Colonic mucosa (tissue), 4 donors: Measurements from ENCODE around the gene MEA1. TPM values are rescaled to one million over a fixed set of nuclear protein-coding genes. Genes with fewer than 3 reads are reported as not detected.

Experiments
- DNase-seq: peaks from one replicate; pipeline ENCODE4 v3.0.0-alpha.2; 2020
- H3K27ac ChIP-seq: fragments of 200-600 bp; one replicate; pipeline ENCODE4 v1.8.0; 2021
- H3K27me3 ChIP-seq: fragments of 200-600 bp; one replicate; pipeline ENCODE4 v1.8.0; 2021
- H3K36me3 ChIP-seq: fragments of 200-600 bp; one replicate; pipeline ENCODE4 v1.8.0; 2021
- H3K4me1 ChIP-seq: fragments of 200-600 bp; one replicate; pipeline ENCODE4 v1.8.0; 2021; ENCODE audit warnings: mild to moderate bottlenecking
- H3K4me3 ChIP-seq: fragments of 200-600 bp; one replicate; pipeline ENCODE4 v1.8.0; 2021
- H3K9ac ChIP-seq, 2 donors: one replicate each; pipeline ENCODE4 v1.7.0; 2013; ENCODE audit warnings: control low read depth in 2 of 2, low read depth in 2 of 2, low read length in 2 of 2
- H3K9me3 ChIP-seq: fragments of 200-600 bp; one replicate; pipeline ENCODE4 v1.8.0; 2021
- CTCF ChIP-seq: fragments of 200-600 bp; IDR thresholded peaks from one replicate; pipeline ENCODE4 v1.8.0; 2022; ENCODE audit warnings: antibody characterized with exemption, mild to moderate bottlenecking
- intact Hi-C: fragments of 100-400 bp; cut with DNase I; formaldehyde crosslinking; loops from one replicate; pipeline ENCODE4 v1.14.1; 2022
- total RNA-seq, 2 donors: library from RNA; stranded (reverse); fragmentation: NEBNext Ultra II Directional in 1 of 2; extraction: Animal tissue kit (Norgen Biotek cat#: 25700) in 1 of 2; gene quantifications; one replicate each; pipeline ENCODE4 v1.2.1, GENCODE V29; 2021
- donor health status: healthy.
- donor health status: DM: no; HTN: no; CAD: no.
- donor health status: DM: no; HTN: no; CAD: no.

The MEA1 gene
- total RNA-seq, 2 donors from 2014 or later = 43.7 to 54.5 TPM

GRCh38 chr6:43052842-43053544, 39.2 kb upstream of the MEA1 start:
- H3K4me3 ChIP-seq = peak overlapping the region; percentile 84
- H3K27ac ChIP-seq = peak overlapping the region; percentile 87
- no peaks in the 10 kb centered on the region for H3K9me3 ChIP-seq
- peak; percentile 41 for DNase-seq
- TF ChIP-seq CTCF = no peak
- H3K36me3 ChIP-seq = no peaks in the 10 kb centered on the region
- no peaks in the 10 kb centered on the region for H3K27me3 ChIP-seq
- H3K9ac ChIP-seq = peak overlapping the region; percentile 89 to 92
- intact Hi-C loops = no loop called here
- H3K4me1 ChIP-seq = peaks cover 7% of the 10 kb centered on the region

DNA sequence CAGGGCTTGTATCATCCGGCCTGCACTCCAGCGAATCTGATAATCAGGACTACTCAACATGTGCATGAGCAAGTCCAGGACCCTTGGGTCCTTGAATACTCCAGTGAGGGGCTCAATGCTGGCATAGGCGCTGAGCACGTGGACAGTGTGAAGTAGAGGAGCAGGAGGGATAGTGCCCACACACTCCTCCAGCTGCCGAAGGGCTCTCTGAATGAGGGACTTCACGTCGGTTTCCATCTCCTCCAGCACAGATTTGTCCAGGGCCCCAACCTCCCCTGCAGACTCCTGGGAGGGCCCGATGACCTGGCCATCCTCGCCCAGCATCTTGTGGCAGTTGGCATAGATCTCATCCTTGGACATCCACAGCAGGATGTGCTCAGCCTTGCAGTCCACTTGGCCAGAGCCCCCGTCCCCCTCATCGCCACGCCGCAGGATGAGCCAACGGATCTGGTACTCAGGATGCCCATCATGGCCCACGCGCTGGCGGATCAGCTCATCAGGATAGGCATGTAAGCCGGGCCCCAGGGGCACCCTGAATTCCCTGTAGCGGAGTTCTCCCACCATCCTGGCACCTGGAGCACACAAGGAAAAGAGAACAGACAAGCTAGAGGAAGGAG, 38.6 kb upstream of the MEA1 start:
- Histone ChIP-seq H3K4me1 (peaks cover 7% of the 10 kb centered on the region), H3K27me3 (no peaks in the 10 kb centered on the region), H3K4me3 (no peak overlapping the region), H3K27ac (peak overlapping the region; percentile 87), H3K9ac (peak overlapping the region in 1 of 2 donors; percentile 92), H3K36me3 (no peaks in the 10 kb centered on the region), H3K9me3 (no peaks in the 10 kb centered on the region)
- intact Hi-C loops = no loop called here
- peak; percentile 28 for DNase-seq
- no peak for TF ChIP-seq CTCF

GRCh38 chr6:43050981-43051380, 37.2 kb upstream of the MEA1 start:
- no peak for TF ChIP-seq CTCF
- peaks cover 7% of the 10 kb centered on the region for H3K4me1 ChIP-seq
- H3K27ac ChIP-seq = no peak overlapping the region
- no peaks in the 10 kb centered on the region for H3K9me3 ChIP-seq
- H3K36me3 ChIP-seq = no peaks in the 10 kb centered on the region
- intact Hi-C loops = no loop called here
- no peak for DNase-seq
- no peak overlapping the region for H3K4me3 ChIP-seq
- H3K27me3 ChIP-seq = no peaks in the 10 kb centered on the region
- peak overlapping the region in 1 of 2 donors; percentile 27 for H3K9ac ChIP-seq

GRCh38 chr6:43047998-43048397, 34.3 kb upstream of the MEA1 start:
- H3K9ac ChIP-seq = no peak overlapping the region
- H3K4me1 ChIP-seq = peaks cover 7% of the 10 kb centered on the region
- H3K4me3 ChIP-seq = no peak overlapping the region
- no peak for DNase-seq
- H3K27ac ChIP-seq = no peak overlapping the region
- H3K36me3 ChIP-seq = no peaks in the 10 kb centered on the region
- no peaks in the 10 kb centered on the region for H3K27me3 ChIP-seq
- intact Hi-C loops = no loop called here
- no peaks in the 10 kb centered on the region for H3K9me3 ChIP-seq
- TF ChIP-seq CTCF = no peak

DNA sequence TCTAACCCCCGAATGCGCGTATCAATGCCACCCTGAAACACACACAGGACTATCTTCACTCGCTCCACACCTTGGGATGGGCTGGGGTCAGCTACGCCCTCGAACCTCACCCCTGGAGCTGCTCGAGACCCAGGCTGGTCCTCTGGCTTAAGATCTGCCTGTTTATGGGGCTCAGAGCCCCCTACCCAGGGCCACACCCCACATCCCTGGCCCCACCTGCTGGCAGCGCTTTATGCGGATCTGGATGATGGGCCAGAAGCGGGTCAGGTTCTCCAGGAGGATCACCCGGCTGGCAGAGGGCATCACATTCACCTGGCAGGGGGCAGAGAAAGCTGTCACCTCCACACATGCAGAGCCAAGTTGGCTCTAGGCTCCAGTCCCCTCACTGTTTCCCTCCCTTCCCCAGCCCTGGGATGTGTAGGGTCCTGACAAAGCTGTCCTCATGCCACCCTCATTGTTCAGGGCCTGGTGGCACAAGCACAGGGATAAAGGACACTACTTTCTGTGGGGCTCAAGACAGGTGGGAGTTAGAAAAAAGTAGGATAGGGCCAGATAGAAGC, 31.7 kb upstream of the MEA1 start:
- intact Hi-C loops = no loop called here

More for the DNA sequence above, 31.7 kb upstream of the MEA1 start:
- no peak overlapping the region for H3K27ac ChIP-seq
- no peak overlapping the region for H3K4me3 ChIP-seq
- DNase-seq = no peak
- no peak for TF ChIP-seq CTCF
- H3K27me3 ChIP-seq = no peaks in the 10 kb centered on the region
- H3K9ac ChIP-seq = no peak overlapping the region
- no peaks in the 10 kb centered on the region for H3K4me1 ChIP-seq
- H3K36me3 ChIP-seq = no peaks in the 10 kb centered on the region
- no peaks in the 10 kb centered on the region for H3K9me3 ChIP-seq
